GM23248 (cell line): ENCODE data around the gene ERC1.

ENCODE experiments used
- EZH2 ChIP-seq: fragments of 200-600 bp; sonication (generic); IDR thresholded peaks from 2 replicates; pipeline ENCODE4 v1.6.1; 2018; ENCODE audit warnings: antibody characterized with exemption, mild to moderate bottlenecking; ENCODE audit not compliant: insufficient read depth, poor library complexity, severe bottlenecking
- EZH2phosphoT487 ChIP-seq: fragments of 200-600 bp; sonication (generic); IDR thresholded peaks from 2 replicates; pipeline ENCODE4 v1.6.1; 2018; ENCODE audit warnings: antibody characterized with exemption, moderate library complexity, mild to moderate bottlenecking, low read depth; ENCODE audit not compliant: insufficient read depth

DNA sequence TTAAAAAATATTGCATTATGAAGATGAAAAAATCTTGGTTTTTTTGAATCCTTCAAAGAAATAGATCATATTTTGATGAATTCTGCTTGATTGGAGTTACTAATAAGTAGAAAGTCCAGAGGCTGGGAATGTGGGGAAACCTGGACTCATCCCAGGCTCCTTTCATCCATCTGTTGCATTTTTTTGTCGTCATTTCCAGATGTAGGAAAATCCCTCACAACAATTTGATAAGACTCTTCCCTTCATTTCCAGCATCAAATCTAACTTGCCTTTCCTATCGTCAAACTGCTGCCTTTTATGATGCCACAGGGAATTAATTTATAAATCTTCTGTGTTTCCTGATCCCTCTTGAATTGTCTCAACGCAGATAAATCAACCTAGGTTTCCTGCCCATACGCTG is 391.8 kb downstream of the ERC1 start:
- TF ChIP-seq EZH2 (no peak), EZH2phosphoT487 (no peak)
